GM12891 (cell line): ENCODE measurements around the gene PKNOX2.

ENCODE experiments used
- POLR2A ChIP-seq: IDR thresholded peaks from 2 replicates; pipeline ENCODE4 v1.6.1; 2011; ENCODE audit warnings: low read depth, low read length, control low read depth
- POLR2AphosphoS5 ChIP-seq: IDR thresholded peaks from 2 replicates; pipeline ENCODE4 v1.6.1; 2011; ENCODE audit warnings: low read depth, low read length, control low read depth
- SPI1 ChIP-seq: IDR thresholded peaks from 2 replicates; pipeline ENCODE4 v1.6.1; 2011; ENCODE audit warnings: low read depth, low read length, control low read depth
- TAF1 ChIP-seq: IDR thresholded peaks from 2 replicates; pipeline ENCODE4 v1.6.1; 2011; ENCODE audit warnings: low read depth, low read length, control low read depth

DNA sequence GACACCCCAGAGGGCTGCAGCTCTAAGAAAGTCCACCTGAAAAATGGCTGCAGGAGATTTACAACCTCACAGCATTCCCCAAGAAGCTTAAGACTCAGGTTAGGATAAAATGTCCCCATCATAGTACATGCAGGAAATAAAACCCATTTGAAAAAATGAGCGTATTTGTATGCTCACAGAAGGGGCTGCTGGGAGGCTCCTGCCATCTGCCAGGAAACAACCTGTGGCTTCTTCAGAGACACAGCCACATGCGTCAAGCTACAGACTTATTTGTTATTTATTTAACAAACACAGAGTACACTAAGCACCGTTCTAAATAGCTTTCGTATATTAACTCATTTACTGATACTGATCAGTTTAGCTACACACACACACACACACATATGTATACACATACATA, 258.1 kb downstream of the PKNOX2 start:
- TF ChIP-seq POLR2A (no peak), SPI1 (no peak), TAF1 (no peak), POLR2AphosphoS5 (no peak)
